Measurements from ENCODE around the gene UGT1A7.
"Not testable (repeated sequence)": the region's sequence is repeated elsewhere in the genome, so short reads cannot be mapped to it uniquely, and the experiment has no call there.

Gene UGT1A7

GRCh38 chr2:233681521-233682099 is at the start of gene UGT1A7:
TSS of gene UGT1A7 (plus strand) at chr2:233681901. CDS start at chr2:233681938, 37 bp downstream.
- no peak for DNase-seq

GRCh38 chr2:233636306-233636705 is 45.4 kb upstream of the UGT1A7 start, which contains the start of gene UGT1A10:
TSS of gene UGT1A10 (plus strand) at chr2:233636448. CDS start at chr2:233636523, 75 bp downstream.
- not testable (repeated sequence) for DNase-seq

- no peak for DNase-seq
Observed at GRCh38 chr2:233638836-233639235, 42.9 kb upstream of the UGT1A7 start.

- no peak for DNase-seq
Observed at GRCh38 chr2:233639860-233640259, 41.8 kb upstream of the UGT1A7 start.

GRCh38 chr2:233643128-233643527 is 38.6 kb upstream of the UGT1A7 start:
- peak in 1 of 2 experiments; percentile 1 for DNase-seq

DNA sequence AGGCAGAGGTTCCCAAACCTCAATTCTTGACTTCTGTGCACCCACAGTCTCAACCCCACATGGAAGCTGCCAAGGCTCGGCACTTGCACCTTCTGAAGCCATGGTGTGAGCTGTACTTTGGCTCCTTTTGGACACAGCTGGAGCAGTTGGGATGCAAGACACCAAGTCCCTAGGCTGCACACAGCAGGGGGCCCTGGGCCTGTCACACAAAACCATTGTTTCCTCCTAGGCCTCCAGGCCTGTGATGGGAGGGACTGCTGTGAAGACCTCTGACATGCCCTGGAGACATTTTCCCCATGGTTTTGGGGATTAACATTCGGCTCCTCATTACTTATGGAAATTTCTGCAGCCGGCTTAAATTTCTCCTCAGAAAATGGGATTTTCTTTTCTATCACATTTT is 35.7 kb upstream of the UGT1A7 start:
- DNase-seq, result not testable (repeated sequence)

DNA sequence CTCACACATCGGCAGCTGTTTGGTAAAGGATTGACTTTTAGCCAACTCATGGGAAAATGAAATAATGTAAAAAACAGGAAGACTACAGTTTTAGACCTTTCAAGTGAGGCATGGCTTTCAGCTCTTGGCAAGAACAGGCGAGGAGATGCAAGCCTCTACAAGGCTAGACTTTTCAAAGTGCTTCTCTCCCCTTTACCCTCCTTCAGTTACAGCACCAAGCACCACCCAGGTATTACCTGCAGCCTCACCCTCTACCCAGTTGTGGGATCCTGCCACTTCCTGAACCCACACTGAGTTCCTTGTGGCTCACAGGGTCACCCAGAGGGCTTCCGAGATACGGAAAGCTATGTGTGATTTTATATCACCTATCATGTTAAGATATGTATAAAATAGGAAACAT is 30.7 kb upstream of the UGT1A7 start:
- no peak for DNase-seq

DNA sequence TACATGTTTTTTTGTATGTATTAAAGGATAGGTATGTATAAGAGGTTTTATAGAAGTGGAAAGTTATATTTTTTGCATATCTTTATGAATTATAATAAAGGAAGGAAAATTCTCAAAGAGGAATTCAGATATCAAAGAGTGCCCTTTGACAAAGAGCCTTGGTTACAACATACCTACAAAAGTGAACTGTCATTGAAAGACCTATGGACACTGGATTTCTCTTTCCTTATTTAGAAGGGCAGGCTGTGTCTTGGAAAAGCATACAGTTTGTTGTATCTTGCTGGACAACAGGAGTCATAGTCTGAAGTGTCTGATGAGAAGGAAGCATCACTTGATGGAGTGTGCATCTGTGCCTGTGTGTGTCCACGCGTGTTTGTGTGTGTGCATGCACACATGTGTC is 30.3 kb upstream of the UGT1A7 start:
- no peak for DNase-seq

DNA sequence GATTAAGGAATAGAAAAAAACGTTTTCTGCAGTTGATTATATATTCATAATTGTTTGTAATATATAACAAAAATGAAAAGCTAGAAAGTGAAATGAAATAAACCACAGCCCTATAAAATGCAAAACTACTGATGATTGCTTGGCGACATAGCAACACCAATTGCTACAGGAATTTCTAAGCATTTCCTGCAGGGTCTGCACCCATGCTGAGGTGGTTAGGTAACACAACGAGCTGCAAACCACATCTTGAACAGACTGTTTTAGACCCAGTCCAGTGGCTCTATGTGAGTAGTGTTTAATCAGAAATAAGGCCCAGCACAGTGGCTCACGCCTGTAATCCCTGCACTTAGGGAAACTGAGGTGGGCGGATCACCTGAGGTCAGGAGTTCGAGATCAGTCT is 27.2 kb upstream of the UGT1A7 start:
- no peak for DNase-seq

GRCh38 chr2:233655043-233655442 is 26.7 kb upstream of the UGT1A7 start:
- DNase-seq, result no peak

DNA sequence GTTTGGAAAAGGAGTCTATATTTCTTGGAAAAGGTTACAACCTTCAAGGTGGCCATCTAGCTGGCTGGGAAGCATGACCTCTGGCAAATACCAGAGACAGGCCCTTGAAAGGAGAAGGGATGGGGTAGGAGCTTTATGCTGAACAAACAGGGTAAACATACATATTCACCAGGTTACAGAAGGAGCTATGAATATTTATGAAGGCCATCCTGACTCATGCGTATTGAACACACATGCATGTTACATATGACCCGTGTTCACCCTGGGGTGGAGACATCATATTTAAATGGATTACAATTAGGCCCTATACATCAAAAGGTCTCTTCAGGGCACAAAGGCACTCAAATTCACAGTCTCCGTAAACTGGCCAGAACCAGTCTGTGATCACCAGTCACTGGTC is 25.8 kb upstream of the UGT1A7 start:
- DNase-seq, result not testable (repeated sequence)

DNA sequence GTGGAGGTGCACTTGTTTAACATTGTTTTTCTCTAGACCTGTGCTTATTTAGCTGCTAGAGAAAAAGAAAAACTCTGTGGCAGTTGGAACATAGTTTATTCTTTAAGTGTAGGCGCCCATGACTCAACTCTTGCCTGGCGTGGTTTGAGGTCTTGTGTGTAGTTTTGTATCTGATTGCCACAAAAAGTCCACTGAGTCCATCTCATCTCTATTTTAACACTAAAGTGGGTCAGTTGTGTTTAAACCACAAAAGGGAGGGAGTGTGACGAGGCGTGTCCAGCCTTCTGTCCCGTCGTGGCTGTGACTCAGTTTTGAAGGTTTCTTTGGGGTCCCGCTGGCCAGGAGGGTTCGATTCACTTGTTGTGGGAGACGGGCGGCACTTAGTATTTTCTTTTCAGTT is 25.3 kb upstream of the UGT1A7 start:
- no peak for DNase-seq

- no peak for DNase-seq
Observed at GRCh38 chr2:233658610-233659009, 23.1 kb upstream of the UGT1A7 start.

GRCh38 chr2:233663911-233664310 is 17.8 kb upstream of the UGT1A7 start:
- no peak for DNase-seq

- no peak for DNase-seq
Observed at GRCh38 chr2:233668605-233669260, 13.0 kb upstream of the UGT1A7 start.

GRCh38 chr2:233671290-233672161 is 10.2 kb upstream of the UGT1A7 start, which contains the start of gene UGT1A9:
TSS of gene UGT1A9 (plus strand) at chr2:233671898. CDS start at chr2:233671935, 37 bp downstream.
- no peak for DNase-seq

GRCh38 chr2:233672886-233673285 is 8.8 kb upstream of the UGT1A7 start:
- DNase-seq, result no peak

DNA sequence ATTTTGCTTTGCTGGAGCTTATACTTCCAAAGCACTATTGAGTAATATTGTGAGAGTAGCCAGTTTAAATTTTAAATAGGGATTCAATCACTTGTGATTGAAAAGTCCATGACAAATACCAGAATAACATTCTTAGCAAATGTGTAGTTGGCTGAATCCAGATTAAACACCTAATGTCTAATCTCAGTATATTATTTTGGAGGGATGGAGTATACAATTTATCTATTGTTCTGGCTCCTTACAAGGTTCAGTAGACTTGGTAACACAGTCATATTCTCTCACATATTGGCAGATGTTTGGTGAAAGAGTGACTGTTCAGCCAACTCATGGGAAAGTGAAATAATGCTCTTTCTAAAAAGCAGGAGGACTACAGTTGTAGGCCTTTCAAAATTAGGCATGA is 7.8 kb upstream of the UGT1A7 start:
- no peak for DNase-seq

DNA sequence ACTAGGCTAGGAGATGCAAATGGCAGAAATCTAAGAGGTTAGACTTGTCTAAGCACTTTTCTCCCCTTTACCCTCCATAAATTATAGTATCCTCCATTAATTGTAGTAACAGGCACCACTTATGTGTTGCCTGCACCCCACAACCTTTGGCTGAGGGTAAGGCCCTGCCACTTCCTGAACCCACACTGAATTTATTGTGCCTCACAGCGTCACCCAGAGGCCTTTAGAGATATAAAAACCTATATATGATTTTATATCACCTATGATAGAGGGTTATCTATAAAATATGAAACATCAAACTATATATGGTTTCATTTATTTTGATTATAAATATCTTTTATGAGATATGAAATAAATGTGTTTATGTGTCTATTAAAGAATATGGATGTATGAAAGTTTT is 7.4 kb upstream of the UGT1A7 start:
- no peak for DNase-seq

- no peak for DNase-seq
Observed at GRCh38 chr2:233674995-233675394, 6.7 kb upstream of the UGT1A7 start.

GRCh38 chr2:233676046-233676445 is 5.7 kb upstream of the UGT1A7 start:
- DNase-seq, result no peak

- no peak for DNase-seq
Observed at GRCh38 chr2:233679196-233679595, 2.5 kb upstream of the UGT1A7 start.

- DNase-seq, result no peak
Observed at GRCh38 chr2:233680361-233681045, 1.2 kb upstream of the UGT1A7 start.
